Skeletal muscle satellite cell (primary cell): ENCODE measurements around the gene SLC31A2.
A peak's percentile ranks its signal among the peaks of the same experiment; 100 is the strongest.

Experiments
- H3K27me3 ChIP-seq: 2 replicates; pipeline ENCODE4 v1.7.0; 2013; ENCODE audit warnings: low read length; ENCODE audit not compliant: control insufficient read depth, insufficient read depth
- H3K36me3 ChIP-seq: 2 replicates; pipeline ENCODE4 v1.7.0; 2013; ENCODE audit warnings: mild to moderate bottlenecking, control low read depth, low read length; ENCODE audit not compliant: insufficient read depth
- H3K4me1 ChIP-seq: 2 replicates; pipeline ENCODE4 v1.7.0; 2013; ENCODE audit warnings: low read length; ENCODE audit not compliant: control insufficient read depth, insufficient read depth
- H3K4me2 ChIP-seq: 2 replicates; pipeline ENCODE4 v1.7.0; 2013; ENCODE audit warnings: mild to moderate bottlenecking, low read length
- H3K4me3 ChIP-seq: 2 replicates; pipeline ENCODE4 v1.7.0; 2013; ENCODE audit warnings: low read length
- H3K9ac ChIP-seq: 2 replicates; pipeline ENCODE4 v1.7.0; 2013; ENCODE audit warnings: mild to moderate bottlenecking, low read depth, low read length, moderate library complexity
- H3K9me3 ChIP-seq: replicated peaks from 2 replicates; pipeline ENCODE4 v1.7.0; 2013; ENCODE audit warnings: mild to moderate bottlenecking, control low read depth, low read length

Gene SLC31A2

DNA sequence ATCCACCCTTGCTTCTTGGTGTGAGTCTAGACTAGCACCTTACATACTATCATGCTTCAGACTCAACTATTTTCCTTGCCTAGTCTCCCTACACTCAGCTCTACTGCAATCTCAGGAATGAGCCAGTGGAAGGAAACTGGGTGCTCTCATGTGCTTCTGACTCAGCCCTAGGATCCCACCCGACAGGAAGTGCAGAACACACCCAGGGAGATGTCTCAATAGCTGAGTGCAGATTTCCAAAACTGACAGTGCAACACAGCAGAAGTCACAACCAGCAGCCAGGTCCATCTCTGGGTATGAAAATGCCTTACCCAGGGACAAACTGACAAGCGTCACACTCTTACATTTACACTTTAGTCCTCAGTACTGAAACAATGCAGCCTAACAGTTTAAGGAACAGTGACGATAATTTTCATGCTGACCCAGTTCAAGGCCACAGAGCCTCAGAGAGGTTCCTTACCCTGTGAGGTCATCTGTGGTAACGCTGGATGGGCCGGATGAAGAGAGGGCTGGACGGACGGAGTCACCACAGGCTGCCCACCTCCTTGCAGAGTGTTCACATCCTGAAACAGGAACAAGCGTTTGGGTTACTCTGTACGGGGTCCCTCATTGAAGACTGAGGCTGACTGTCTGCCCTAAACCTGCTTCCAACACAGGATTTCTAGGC is 37.3 kb downstream of the SLC31A2 start:
- Histone ChIP-seq H3K4me2 (peak overlapping the region; percentile 71), H3K9ac (peak overlapping the region; percentile 64), H3K4me1 (peaks cover 21% of the 10 kb centered on the region), H3K4me3 (peak overlapping the region; percentile 59), H3K9me3 (no peaks in the 10 kb centered on the region), H3K36me3 (peaks cover 58% of the 10 kb centered on the region), H3K27me3 (no peaks in the 10 kb centered on the region)

DNA sequence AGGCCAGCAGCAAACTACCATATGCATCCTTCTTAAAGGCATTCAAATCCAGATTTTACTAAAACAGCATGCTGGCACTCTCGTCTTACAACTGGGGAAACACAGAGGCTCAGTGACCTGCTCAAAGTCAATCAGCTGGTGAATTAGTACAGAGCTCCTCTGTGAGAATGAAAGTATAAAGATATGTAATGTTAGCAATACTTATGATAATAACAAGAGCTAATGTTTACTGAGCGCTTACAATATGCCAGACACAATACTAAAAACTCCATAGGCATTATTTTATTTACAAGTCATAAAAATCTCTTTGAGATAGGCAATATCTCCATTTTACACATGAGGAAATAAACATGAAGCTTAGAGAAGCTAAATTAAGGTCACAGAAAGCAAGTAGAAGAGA is 41.6 kb downstream of the SLC31A2 start:
- Histone ChIP-seq H3K27me3 (no peaks in the 10 kb centered on the region), H3K9me3 (no peaks in the 10 kb centered on the region), H3K9ac (no peak overlapping the region), H3K4me3 (no peak overlapping the region), H3K4me2 (no peak overlapping the region), H3K4me1 (peaks cover 17% of the 10 kb centered on the region), H3K36me3 (peaks cover 36% of the 10 kb centered on the region)

DNA sequence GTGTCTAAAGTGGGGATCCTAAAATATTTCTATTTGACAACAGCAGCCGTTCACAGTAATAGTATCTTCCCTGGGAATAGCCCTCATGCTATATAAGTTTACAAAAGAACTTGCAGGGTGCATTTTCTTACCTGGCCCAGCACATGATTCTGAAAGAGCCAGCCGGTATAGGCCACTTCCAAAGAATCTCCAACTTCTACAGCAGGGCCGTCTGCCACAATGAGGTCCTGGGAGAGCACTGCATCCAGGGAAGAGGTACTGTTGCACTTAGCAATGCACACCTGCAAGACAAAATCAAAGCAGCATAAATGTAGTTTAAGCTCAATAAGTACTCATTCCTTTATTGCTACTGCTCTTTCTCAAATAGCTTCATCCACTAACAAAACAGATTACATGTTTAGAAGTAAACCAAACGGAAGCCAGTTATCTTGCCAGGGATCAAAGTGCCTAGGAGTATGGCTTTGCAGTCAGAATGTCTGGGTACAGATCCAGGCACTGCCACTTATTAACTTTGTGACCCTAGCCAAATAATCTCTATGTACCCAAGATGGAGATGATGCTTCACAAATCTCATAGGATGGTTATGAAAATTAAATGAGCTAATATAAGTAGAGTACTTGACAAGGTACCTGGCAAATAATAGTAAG is 49.0 kb downstream of the SLC31A2 start:
- Histone ChIP-seq H3K27me3 (no peaks in the 10 kb centered on the region), H3K9me3 (no peaks in the 10 kb centered on the region), H3K9ac (no peak overlapping the region), H3K36me3 (peaks cover 66% of the 10 kb centered on the region), H3K4me2 (no peak overlapping the region), H3K4me3 (no peak overlapping the region), H3K4me1 (no peaks in the 10 kb centered on the region)

DNA sequence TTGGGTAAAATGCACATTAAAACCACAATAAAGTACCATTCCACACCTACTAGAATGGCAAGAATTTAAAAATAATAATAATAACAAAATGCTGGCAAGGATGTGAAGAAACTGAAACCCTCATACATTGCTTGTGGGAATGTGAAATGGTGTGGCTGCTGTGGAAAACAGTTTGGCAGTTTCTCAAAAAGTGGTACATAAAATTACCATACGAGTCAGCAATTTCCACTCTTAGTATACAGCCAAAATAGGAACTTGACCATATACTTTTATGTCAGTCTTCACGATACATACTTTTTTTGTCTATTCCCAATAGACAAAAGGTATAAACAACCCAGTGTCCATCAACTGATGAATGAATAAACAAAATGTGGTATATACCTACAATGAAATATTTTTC is 54.6 kb downstream of the SLC31A2 start:
- no peak overlapping the region for H3K4me2 ChIP-seq
- no peak overlapping the region for H3K9ac ChIP-seq
- no peaks in the 10 kb centered on the region for H3K9me3 ChIP-seq
- no peak overlapping the region for H3K4me3 ChIP-seq
- no peaks in the 10 kb centered on the region for H3K4me1 ChIP-seq
- no peaks in the 10 kb centered on the region for H3K27me3 ChIP-seq
- peaks cover 53% of the 10 kb centered on the region for H3K36me3 ChIP-seq

DNA sequence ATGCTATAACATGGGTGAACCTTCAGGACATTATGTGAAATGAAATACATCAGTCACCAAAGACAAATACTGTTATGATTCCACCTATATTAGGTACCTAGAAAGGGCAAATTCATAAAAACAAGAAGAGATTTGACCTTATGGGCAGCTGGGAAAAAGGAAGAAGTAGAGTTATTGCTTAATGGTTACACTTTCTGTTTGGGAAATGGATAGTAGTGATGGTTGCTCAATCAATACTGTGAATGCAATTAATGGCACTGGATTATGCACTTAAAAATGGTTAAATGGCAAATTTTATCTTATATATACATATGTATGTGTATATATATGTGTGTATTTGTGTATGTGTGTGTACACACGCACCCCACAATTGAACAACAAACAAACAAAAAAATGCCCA is 55.1 kb downstream of the SLC31A2 start:
- Histone ChIP-seq H3K36me3 (peaks cover 53% of the 10 kb centered on the region), H3K4me3 (no peak overlapping the region)

DNA sequence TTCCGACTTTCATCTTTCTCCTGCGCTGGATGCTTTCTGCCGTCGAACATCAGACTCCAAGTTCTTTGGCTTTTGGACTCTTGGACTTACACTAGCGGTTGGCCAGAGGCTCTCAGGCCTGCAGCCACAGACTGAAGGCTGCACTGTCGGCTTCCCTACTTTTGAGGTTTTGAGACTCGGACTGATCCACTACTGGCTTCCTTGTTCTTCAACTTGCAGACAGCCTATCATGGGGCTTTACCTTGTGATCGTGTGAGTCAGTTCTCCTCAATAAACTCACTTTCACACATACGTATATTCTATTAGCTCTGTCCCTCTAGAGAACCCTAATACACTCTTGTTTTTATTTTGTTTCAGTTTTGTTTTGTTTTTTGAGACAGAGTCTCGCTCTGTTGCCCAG is 60.0 kb downstream of the SLC31A2 start:
- H3K4me1 ChIP-seq: no peaks in the 10 kb centered on the region
- no peak overlapping the region for H3K4me2 ChIP-seq
- H3K27me3 ChIP-seq: no peaks in the 10 kb centered on the region
- H3K4me3 ChIP-seq: no peak overlapping the region
- H3K9me3 ChIP-seq: no peaks in the 10 kb centered on the region
- peaks cover 16% of the 10 kb centered on the region for H3K36me3 ChIP-seq
- no peak overlapping the region for H3K9ac ChIP-seq

More for the DNA sequence above, 55.1 kb downstream of the SLC31A2 start:
- Histone ChIP-seq H3K9ac (no peak overlapping the region), H3K4me1 (no peaks in the 10 kb centered on the region), H3K4me2 (no peak overlapping the region), H3K27me3 (no peaks in the 10 kb centered on the region), H3K9me3 (no peaks in the 10 kb centered on the region)
